SH-SY5Y (cell line): Measurements from ENCODE around the gene PLXDC1.

Experiments used
- GATA2 ChIP-seq: IDR thresholded peaks from 2 replicates; pipeline ENCODE4 v1.6.1; 2011; ENCODE audit warnings: mild to moderate bottlenecking, low read depth, low read length
- GATA3 ChIP-seq: IDR thresholded peaks from 2 replicates; pipeline ENCODE4 v1.6.1; 2011; ENCODE audit warnings: low read depth, mild to moderate bottlenecking, low read length, moderate library complexity

Gene PLXDC1

GRCh38 chr17:39150104-39150634 lies 1.3 kb downstream of the PLXDC1 start:
- TF ChIP-seq GATA2: no peak
- no peak for TF ChIP-seq GATA3

GRCh38 chr17:39147221-39148185 lies 3.9 kb downstream of the PLXDC1 start:
- TF ChIP-seq GATA2: no peak
- TF ChIP-seq GATA3: no peak

GRCh38 chr17:39146273-39146672 lies 5.2 kb downstream of the PLXDC1 start:
- TF ChIP-seq GATA2 (no peak), GATA3 (no peak)

- TF ChIP-seq GATA3: no peak
- TF ChIP-seq GATA2: no peak
These were observed 6.3 kb downstream of the PLXDC1 start for GRCh38 chr17:39145143-39145542.

- TF ChIP-seq GATA2 (no peak), GATA3 (no peak)
These were observed 7.0 kb downstream of the PLXDC1 start for GRCh38 chr17:39144416-39144840.

- TF ChIP-seq GATA2 (no peak), GATA3 (no peak)
These were observed 7.8 kb downstream of the PLXDC1 start for GRCh38 chr17:39143552-39144093.

GRCh38 chr17:39141915-39142664 lies 9.3 kb downstream of the PLXDC1 start:
- TF ChIP-seq GATA2: no peak
- no peak for TF ChIP-seq GATA3

GRCh38 chr17:39141294-39141693 lies 10.1 kb downstream of the PLXDC1 start:
- TF ChIP-seq GATA2: no peak
- no peak for TF ChIP-seq GATA3

GRCh38 chr17:39139561-39139960 lies 11.9 kb downstream of the PLXDC1 start:
- TF ChIP-seq GATA3 (no peak), GATA2 (no peak)

GRCh38 chr17:39139161-39139511 lies 12.3 kb downstream of the PLXDC1 start:
- TF ChIP-seq GATA2 (no peak), GATA3 (no peak)

GRCh38 chr17:39138431-39139160 lies 12.8 kb downstream of the PLXDC1 start:
- TF ChIP-seq GATA2 (no peak), GATA3 (no peak)

- no peak for TF ChIP-seq GATA3
- TF ChIP-seq GATA2: no peak
These were observed 16.6 kb downstream of the PLXDC1 start for GRCh38 chr17:39134878-39135277.

GRCh38 chr17:39132192-39132610 lies 19.2 kb downstream of the PLXDC1 start:
- no peak for TF ChIP-seq GATA2
- no peak for TF ChIP-seq GATA3
